BE2C (cell line): Measurements from ENCODE around the gene RAD9A.
A peak's percentile ranks its signal among the peaks of the same experiment; 100 is the strongest.

Source experiments
- DNase-seq: peaks from one replicate; pipeline ENCODE4 v3.0.0-alpha.2; 2020
- H3K27me3 ChIP-seq: fragments of 250-450 bp; sonication (Bioruptor Pico); 2 replicates; pipeline ENCODE4 v1.5.1; 2020; ENCODE audit warnings: mild to moderate bottlenecking
- H3K36me3 ChIP-seq: fragments of 250-450 bp; sonication (Bioruptor Pico); 2 replicates; pipeline ENCODE4 v1.5.1; 2020; ENCODE audit warnings: mild to moderate bottlenecking
- H3K4me1 ChIP-seq: fragments of 250-450 bp; sonication (Bioruptor Pico); 2 replicates; pipeline ENCODE4 v1.5.1; 2020
- H3K4me3 ChIP-seq: 2 replicates; pipeline ENCODE4 v1.5.1; 2011; ENCODE audit warnings: low read depth, low read length
- H3K9me3 ChIP-seq: fragments of 250-450 bp; sonication (Bioruptor Pico); 2 replicates; pipeline ENCODE4 v1.5.1; 2020
- CTCF ChIP-seq: IDR thresholded peaks from 2 replicates; pipeline ENCODE4 v1.5.1; 2012; ENCODE audit warnings: mild to moderate bottlenecking, low read depth, low read length

Gene RAD9A

GRCh38 chr11:67437082-67437808 is 45.5 kb downstream of the RAD9A start, which contains the start of gene PTPRCAP:
Gene PTPRCAP, minus strand, starts transcription at chr11:67437682. Its CDS starts 63 bp downstream, at chr11:67437619.
- H3K27me3 ChIP-seq, result no peaks in the 10 kb centered on the region
- H3K9me3 ChIP-seq, result no peaks in the 10 kb centered on the region
- no peak for DNase-seq
- H3K36me3 ChIP-seq, result peaks cover 37% of the 10 kb centered on the region
- H3K4me3 ChIP-seq, result no peak within 1 kb of the TSS
- no peak for TF ChIP-seq CTCF
- H3K4me1 ChIP-seq, result peaks cover 9% of the 10 kb centered on the region

GRCh38 chr11:67437809-67438157 is 46.0 kb downstream of the RAD9A start:
- peaks cover 9% of the 10 kb centered on the region for H3K4me1 ChIP-seq
- peaks cover 37% of the 10 kb centered on the region for H3K36me3 ChIP-seq
- TF ChIP-seq CTCF, result no peak
- H3K9me3 ChIP-seq, result no peaks in the 10 kb centered on the region
- H3K4me3 ChIP-seq, result no peak overlapping the region
- no peaks in the 10 kb centered on the region for H3K27me3 ChIP-seq
- no peak for DNase-seq

- peaks cover 9% of the 10 kb centered on the region for H3K4me1 ChIP-seq
- peaks cover 32% of the 10 kb centered on the region for H3K36me3 ChIP-seq
- no peak for DNase-seq
- H3K4me3 ChIP-seq, result no peak overlapping the region
- no peak for TF ChIP-seq CTCF
- H3K27me3 ChIP-seq, result no peaks in the 10 kb centered on the region
- H3K9me3 ChIP-seq, result no peaks in the 10 kb centered on the region
Measured at GRCh38 chr11:67438158-67438902, 46.5 kb downstream of the RAD9A start.

- no peaks in the 10 kb centered on the region for H3K9me3 ChIP-seq
- peak; percentile 56 for DNase-seq
- H3K4me1 ChIP-seq, result peaks cover 9% of the 10 kb centered on the region
- no peaks in the 10 kb centered on the region for H3K27me3 ChIP-seq
- H3K4me3 ChIP-seq, result no peak overlapping the region
- TF ChIP-seq CTCF, result peak; percentile 44
- peaks cover 19% of the 10 kb centered on the region for H3K36me3 ChIP-seq
Measured at GRCh38 chr11:67439321-67440228, 47.8 kb downstream of the RAD9A start.

GRCh38 chr11:67440229-67441097 is 48.7 kb downstream of the RAD9A start:
- DNase-seq, result no peak
- TF ChIP-seq CTCF, result no peak
- Histone ChIP-seq H3K4me3 (no peak overlapping the region), H3K27me3 (no peaks in the 10 kb centered on the region), H3K36me3 (peaks cover 10% of the 10 kb centered on the region), H3K4me1 (peaks cover 9% of the 10 kb centered on the region), H3K9me3 (no peaks in the 10 kb centered on the region)
